ENCODE measurements around the gene SND1.

DNA sequence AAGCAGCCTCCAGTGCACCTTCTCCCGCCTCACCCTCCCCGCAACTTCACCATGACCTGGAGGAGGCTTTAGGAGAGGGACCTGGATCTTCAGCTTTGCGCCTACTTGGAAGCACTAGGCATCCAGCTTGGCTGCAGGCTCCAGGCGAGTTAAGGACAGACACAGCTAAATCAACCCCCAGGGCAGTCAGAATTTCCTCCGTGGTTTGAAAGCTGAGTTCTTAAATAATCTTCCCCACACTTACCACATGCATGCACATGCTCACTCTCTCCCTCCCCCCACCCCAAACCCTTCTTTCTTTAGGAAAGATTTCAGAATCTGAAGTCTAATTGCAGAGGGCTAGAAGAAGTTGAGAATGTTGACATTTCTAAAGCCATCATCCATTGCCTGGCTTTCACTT lies 416.0 kb downstream of the SND1 start:
- no peak for TF ChIP-seq ZFP30 (CRISPR knock-in tag; IDR thresholded peaks at IDR 0.05)
- TF ChIP-seq ARNTL (CRISPR knock-in tag; IDR thresholded peaks at IDR 0.05; ENCODE audit: borderline replicate concordance, low read depth): no peak
- TF ChIP-seq RARB (CRISPR knock-in tag; IDR thresholded peaks at IDR 0.05): no peak
- no peak for TF ChIP-seq ZNF8 (CRISPR knock-in tag; IDR thresholded peaks at IDR 0.05)
- no peak for TF ChIP-seq TCF4 (CRISPR knock-in tag; IDR thresholded peaks at IDR 0.05; ENCODE audit: borderline replicate concordance)
- no peak for TF ChIP-seq SNAI2 (CRISPR knock-in tag; IDR thresholded peaks at IDR 0.05)
- no peak for TF ChIP-seq PPARA (CRISPR knock-in tag; IDR thresholded peaks at IDR 0.05; ENCODE audit: borderline replicate concordance)
- no peak for TF ChIP-seq ESRRG (CRISPR knock-in tag; IDR thresholded peaks at IDR 0.05)
- no peak for TF ChIP-seq ZFP3 (CRISPR knock-in tag; IDR thresholded peaks at IDR 0.05)
- TF ChIP-seq, protein P1, sequence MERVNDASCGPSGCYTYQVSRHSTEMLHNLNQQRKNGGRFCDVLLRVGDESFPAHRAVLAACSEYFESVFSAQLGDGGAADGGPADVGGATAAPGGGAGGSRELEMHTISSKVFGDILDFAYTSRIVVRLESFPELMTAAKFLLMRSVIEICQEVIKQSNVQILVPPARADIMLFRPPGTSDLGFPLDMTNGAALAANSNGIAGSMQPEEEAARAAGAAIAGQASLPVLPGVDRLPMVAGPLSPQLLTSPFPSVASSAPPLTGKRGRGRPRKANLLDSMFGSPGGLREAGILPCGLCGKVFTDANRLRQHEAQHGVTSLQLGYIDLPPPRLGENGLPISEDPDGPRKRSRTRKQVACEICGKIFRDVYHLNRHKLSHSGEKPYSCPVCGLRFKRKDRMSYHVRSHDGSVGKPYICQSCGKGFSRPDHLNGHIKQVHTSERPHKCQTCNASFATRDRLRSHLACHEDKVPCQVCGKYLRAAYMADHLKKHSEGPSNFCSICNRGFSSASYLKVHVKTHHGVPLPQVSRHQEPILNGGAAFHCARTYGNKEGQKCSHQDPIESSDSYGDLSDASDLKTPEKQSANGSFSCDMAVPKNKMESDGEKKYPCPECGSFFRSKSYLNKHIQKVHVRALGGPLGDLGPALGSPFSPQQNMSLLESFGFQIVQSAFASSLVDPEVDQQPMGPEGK (CRISPR knock-in tag; IDR thresholded peaks at IDR 0.05; ENCODE audit: borderline replicate concordance): no peak
- TF ChIP-seq, protein P2, sequence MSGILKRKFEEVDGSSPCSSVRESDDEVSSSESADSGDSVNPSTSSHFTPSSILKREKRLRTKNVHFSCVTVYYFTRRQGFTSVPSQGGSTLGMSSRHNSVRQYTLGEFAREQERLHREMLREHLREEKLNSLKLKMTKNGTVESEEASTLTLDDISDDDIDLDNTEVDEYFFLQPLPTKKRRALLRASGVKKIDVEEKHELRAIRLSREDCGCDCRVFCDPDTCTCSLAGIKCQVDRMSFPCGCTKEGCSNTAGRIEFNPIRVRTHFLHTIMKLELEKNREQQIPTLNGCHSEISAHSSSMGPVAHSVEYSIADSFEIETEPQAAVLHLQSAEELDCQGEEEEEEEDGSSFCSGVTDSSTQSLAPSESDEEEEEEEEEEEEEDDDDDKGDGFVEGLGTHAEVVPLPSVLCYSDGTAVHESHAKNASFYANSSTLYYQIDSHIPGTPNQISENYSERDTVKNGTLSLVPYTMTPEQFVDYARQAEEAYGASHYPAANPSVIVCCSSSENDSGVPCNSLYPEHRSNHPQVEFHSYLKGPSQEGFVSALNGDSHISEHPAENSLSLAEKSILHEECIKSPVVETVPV (CRISPR knock-in tag; IDR thresholded peaks at IDR 0.05): no peak
- no peak for TF ChIP-seq ZNF70 (CRISPR knock-in tag; IDR thresholded peaks at IDR 0.05)
- no peak for TF ChIP-seq GLIS3 (CRISPR knock-in tag; IDR thresholded peaks at IDR 0.05)
- TF ChIP-seq, protein P3, sequence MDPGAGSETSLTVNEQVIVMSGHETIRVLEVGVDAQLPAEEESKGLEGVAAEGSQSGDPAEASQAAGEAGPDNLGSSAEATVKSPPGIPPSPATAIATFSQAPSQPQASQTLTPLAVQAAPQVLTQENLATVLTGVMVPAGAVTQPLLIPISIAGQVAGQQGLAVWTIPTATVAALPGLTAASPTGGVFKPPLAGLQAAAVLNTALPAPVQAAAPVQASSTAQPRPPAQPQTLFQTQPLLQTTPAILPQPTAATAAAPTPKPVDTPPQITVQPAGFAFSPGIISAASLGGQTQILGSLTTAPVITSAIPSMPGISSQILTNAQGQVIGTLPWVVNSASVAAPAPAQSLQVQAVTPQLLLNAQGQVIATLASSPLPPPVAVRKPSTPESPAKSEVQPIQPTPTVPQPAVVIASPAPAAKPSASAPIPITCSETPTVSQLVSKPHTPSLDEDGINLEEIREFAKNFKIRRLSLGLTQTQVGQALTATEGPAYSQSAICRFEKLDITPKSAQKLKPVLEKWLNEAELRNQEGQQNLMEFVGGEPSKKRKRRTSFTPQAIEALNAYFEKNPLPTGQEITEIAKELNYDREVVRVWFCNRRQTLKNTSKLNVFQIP (CRISPR knock-in tag; IDR thresholded peaks at IDR 0.05; ENCODE audit: borderline replicate concordance, low read depth): no peak
